Upper lobe of left lung (tissue), 6 donors: ENCODE data around the gene IFNGR2. TPM values are rescaled to one million over a fixed set of nuclear protein-coding genes. Genes with fewer than 3 reads are reported as not detected.

Experiments used
- ATAC-seq, 2 donors: fragments of 200-7000 bp; cut with Tn5 transposase; one replicate each; pipeline ENCODE4 v1.9.1; 2022; ENCODE audit warnings: mild to moderate bottlenecking in 2 of 2, moderate library complexity in 2 of 2; ENCODE audit not compliant: low FRiP score in 2 of 2
- DNase-seq, 2 donors: peaks; one replicate each; pipeline ENCODE4 v3.0.0-alpha.2; 2019 to 2020
- H3K27ac ChIP-seq, 4 donors: fragments of 200-600 bp; sonication (generic); one replicate each; pipeline ENCODE4 v1.5.1; 2016 to 2019
- H3K27me3 ChIP-seq, 4 donors: fragments of 200-600 bp; sonication (generic); one replicate each; pipeline ENCODE4 v1.5.1; 2017 to 2019
- H3K36me3 ChIP-seq, 4 donors: fragments of 200-600 bp; sonication (generic); one replicate each; pipeline ENCODE4 v1.5.1; 2016 to 2019
- H3K4me1 ChIP-seq, 4 donors: fragments of 200-600 bp; sonication (generic); one replicate each; pipeline ENCODE4 v1.5.1; 2018 to 2019
- H3K4me3 ChIP-seq, 4 donors: fragments of 200-600 bp; sonication (generic); one replicate each; pipeline ENCODE4 v1.5.1; 2017 to 2019; ENCODE audit warnings: mild to moderate bottlenecking in 2 of 4, moderate library complexity in 1 of 4
- H3K9me3 ChIP-seq, 4 donors: fragments of 200-600 bp; sonication (generic); one replicate each; pipeline ENCODE4 v1.5.1; 2018 to 2019
- EP300 ChIP-seq, 4 donors: sonication (generic); formaldehyde crosslinking; IDR thresholded peaks; one replicate each; pipeline ENCODE4 v1.5.1; 2017; ENCODE audit warnings: antibody characterized with exemption in 4 of 4, control low read depth in 2 of 4
- POLR2A ChIP-seq, 4 donors: fragments of 450-650 bp; IDR thresholded peaks; one replicate each; pipeline ENCODE4 v1.5.1; 2016 to 2017; ENCODE audit warnings: antibody characterized with exemption in 4 of 4, mild to moderate bottlenecking in 2 of 4
- POLR2AphosphoS5 ChIP-seq, 2 donors: sonication (generic); formaldehyde crosslinking; IDR thresholded peaks; one replicate each; pipeline ENCODE4 v1.5.1; 2017; ENCODE audit warnings: antibody characterized with exemption in 2 of 2
- WGBS, 2 donors: methylation state at CpG; one replicate each; pipeline ENCODE4 v1.1.5; 2017 to 2018; 5-methylcytosine and 5-hydroxymethylcytosine counted together
- total RNA-seq, 6 donors: library from RNA; depleted of rRNA in 4 of 6; stranded (reverse); fragments of >200 nt in 4 of 6; gene quantifications; one replicate each; pipeline versions ENCODE4 v1.1.0 to v1.2.1, GENCODE V29; 2016 to 2021
- TF ChIP-seq, protein P1 (sequence below), 6 experiments: fragments of 450-650 bp in 4 of 6; fragments of 200-600 bp in 2 of 6; sonication (generic) in 2 of 6; IDR thresholded peaks; one replicate each; pipeline ENCODE4 v1.5.1; 2016 to 2019; ENCODE audit warnings: antibody characterized with exemption in 6 of 6
- donor health status: DM: no; HTN: no; CAD: no; lungs with moderate emphysema.
- donor health status: DM: no; HTN: yes; CAD: no; lungs with severe emphysema.

The IFNGR2 gene
- total RNA-seq, 6 donors from 2014 or later: 35.6 to 89.8 (median 62.0) TPM

DNA sequence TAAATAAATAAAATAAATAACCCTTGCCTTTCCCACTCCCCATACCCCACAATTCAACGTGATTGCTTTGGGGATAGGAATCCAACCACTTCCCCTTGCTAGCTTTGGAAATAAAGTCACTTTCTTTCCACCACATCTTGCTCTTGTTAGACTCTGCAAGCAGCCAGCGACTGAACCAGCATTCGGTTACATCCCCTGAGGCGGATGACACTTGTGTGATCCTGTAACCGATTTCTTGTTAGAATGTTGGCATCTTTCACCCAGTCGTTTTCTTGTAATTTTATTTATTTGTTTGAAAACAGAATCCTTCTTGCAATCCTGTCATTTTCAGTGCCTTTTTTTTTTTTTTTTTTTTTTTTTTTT lies 1.6 kb upstream of the IFNGR2 start:
- H3K36me3 ChIP-seq: no peaks in the 10 kb centered on the region
- peaks cover 24 to 49% (median 28%) of the 10 kb centered on the region in 4 donors for H3K4me1 ChIP-seq
- TF ChIP-seq, protein P1, sequence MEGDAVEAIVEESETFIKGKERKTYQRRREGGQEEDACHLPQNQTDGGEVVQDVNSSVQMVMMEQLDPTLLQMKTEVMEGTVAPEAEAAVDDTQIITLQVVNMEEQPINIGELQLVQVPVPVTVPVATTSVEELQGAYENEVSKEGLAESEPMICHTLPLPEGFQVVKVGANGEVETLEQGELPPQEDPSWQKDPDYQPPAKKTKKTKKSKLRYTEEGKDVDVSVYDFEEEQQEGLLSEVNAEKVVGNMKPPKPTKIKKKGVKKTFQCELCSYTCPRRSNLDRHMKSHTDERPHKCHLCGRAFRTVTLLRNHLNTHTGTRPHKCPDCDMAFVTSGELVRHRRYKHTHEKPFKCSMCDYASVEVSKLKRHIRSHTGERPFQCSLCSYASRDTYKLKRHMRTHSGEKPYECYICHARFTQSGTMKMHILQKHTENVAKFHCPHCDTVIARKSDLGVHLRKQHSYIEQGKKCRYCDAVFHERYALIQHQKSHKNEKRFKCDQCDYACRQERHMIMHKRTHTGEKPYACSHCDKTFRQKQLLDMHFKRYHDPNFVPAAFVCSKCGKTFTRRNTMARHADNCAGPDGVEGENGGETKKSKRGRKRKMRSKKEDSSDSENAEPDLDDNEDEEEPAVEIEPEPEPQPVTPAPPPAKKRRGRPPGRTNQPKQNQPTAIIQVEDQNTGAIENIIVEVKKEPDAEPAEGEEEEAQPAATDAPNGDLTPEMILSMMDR (IDR thresholded peaks at IDR 0.05): no peak
- TF ChIP-seq EP300 (IDR thresholded peaks at IDR 0.05) (no peak), POLR2A (IDR thresholded peaks at IDR 0.05) (no peak), POLR2AphosphoS5 (IDR thresholded peaks at IDR 0.05) (no peak)
- ATAC-seq (no peak), DNase-seq (no peak)
- no peaks in the 10 kb centered on the region for H3K9me3 ChIP-seq
- no peak overlapping the region for H3K4me3 ChIP-seq
- H3K27me3 ChIP-seq: no peaks in the 10 kb centered on the region
- H3K27ac ChIP-seq: peak overlapping the region; percentile 99 to 100 (median 99)
- whole genome bisulfite sequencing, 2 donors: 67 to 71% methylated on average over 6 of the region's 6 CpGs

DNA sequence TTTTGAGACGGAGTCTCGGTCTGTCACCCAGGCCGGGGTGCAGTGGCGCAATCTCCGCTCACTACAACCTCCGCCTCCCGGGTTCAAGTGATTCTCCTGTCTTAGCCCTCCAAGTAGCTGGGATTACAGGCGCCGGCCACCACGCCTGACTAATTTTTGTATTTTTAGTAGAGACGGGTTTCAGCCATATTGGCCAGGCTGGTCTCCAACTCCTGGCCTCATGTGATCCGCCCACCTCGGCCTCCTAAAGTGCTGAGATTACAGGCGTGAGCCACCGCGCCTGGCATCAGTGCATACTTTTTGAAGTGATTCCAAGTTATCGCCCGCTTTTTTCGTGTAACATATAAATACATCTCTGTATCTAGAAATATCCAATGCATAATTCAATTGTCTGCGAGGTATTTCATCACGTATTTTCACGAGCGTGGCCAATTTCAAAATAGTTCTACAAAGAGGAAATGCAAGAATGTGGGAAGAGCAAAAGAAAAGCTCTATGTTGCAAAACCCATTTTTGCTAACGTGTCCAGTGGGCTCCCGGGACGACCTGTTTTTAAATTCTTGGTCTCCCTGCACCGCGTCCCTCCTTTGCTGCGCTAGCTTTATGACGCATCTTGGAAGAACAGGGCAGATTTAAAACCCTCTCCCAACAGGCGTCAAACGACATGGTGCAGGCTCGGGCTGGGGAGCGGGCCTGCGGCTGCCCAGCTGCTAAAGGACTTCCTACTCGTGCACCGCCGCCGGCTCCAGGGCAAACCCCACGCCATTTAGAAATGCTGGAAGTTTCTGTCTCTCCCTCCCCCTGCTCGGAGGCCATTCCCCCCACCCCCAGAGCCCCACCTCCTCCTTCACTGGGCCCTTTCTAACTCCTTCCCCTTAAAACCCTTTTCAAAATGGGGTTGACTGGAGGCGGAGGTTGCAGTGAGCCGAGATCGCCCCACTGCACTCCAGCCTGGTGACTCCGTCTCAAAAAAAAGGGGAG lies 923 bp upstream of the IFNGR2 start:
- peak; percentile 70 to 76 for ATAC-seq
- H3K9me3 ChIP-seq: no peaks in the 10 kb centered on the region
- peak; percentile 83 to 89 for DNase-seq
- H3K4me1 ChIP-seq: peaks cover 20 to 48% (median 25%) of the 10 kb centered on the region in 4 donors
- H3K27me3 ChIP-seq: no peaks in the 10 kb centered on the region
- peak overlapping the region; percentile 19 to 95 (median 82) for H3K4me3 ChIP-seq
- H3K27ac ChIP-seq: peak overlapping the region; percentile 99 to 100 (median 99)
- 46 to 47% methylated on average over 42 to 45 of the region's 45 CpGs for WGBS, 2 donors
- TF ChIP-seq POLR2AphosphoS5 (IDR thresholded peaks at IDR 0.05): peak; percentile 66 to 73
- TF ChIP-seq EP300 (IDR thresholded peaks at IDR 0.05): peak in 3 of 4 donors; percentile 18 to 32 (median 24)
- TF ChIP-seq POLR2A (IDR thresholded peaks at IDR 0.05): peak in 2 of 4 donors; percentile 21 to 80
- TF ChIP-seq, protein P1 (IDR thresholded peaks at IDR 0.05): no peak
- no peaks in the 10 kb centered on the region for H3K36me3 ChIP-seq

DNA sequence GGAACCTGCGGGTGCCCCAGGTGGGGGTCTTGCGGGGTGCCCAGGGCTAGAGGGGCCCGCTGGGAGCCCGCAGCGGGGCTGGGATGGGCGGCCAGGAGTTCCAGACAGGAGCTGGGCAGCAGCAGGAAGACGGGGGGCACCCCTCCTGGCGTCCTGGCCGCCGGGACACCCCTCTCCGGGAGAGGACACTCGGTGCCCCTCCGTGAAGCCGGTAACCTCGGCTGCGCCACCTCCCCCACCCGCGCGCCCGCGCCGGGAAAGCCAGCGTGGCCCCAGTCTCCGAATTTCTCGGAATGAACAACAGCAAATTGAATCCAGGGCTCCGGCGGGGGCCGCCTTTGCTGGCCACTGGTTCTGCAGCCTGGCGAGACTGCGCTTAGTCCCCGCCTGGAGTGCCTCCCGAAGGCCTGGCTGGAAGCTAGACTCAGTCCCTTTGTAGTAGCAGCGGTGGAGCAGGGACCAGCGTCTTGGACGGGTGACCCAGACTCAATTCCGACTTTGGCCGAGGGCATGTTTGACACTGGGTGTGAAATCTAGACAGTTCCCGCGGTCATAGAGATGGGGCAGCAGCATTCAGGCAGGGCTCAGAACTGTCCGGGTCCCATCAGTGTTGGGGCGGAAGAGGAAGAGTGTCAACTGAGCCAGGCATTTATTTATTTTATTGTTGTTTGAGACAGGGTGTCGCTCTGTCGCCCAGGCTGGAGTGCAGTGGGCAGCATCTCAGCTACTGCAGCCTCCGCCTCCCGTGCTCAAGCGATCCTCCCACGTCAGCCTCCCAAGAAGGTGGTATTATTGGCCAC lies 773 bp downstream of the IFNGR2 start:
- ATAC-seq (peak; percentile 62), DNase-seq (peak; percentile 51 to 94)
- H3K27ac ChIP-seq: peak overlapping the region; percentile 99 to 100 (median 99)
- peaks cover 24 to 53% (median 30%) of the 10 kb centered on the region in 4 donors for H3K4me1 ChIP-seq
- H3K27me3 ChIP-seq: no peaks in the 10 kb centered on the region
- no peaks in the 10 kb centered on the region for H3K9me3 ChIP-seq
- 2 to 5% methylated on average over 12 to 28 of the region's 47 CpGs for WGBS, 2 donors
- no peaks in the 10 kb centered on the region for H3K36me3 ChIP-seq
- peak overlapping the region; percentile 75 to 95 (median 90) for H3K4me3 ChIP-seq
- TF ChIP-seq, protein P1 (IDR thresholded peaks at IDR 0.05): peak in 2 of 6 experiments; percentile 16 to 20
- no peak for TF ChIP-seq EP300 (IDR thresholded peaks at IDR 0.05)
- TF ChIP-seq POLR2A (IDR thresholded peaks at IDR 0.05): peak in 2 of 4 donors; percentile 57 to 68
- peak; percentile 9 to 19 for TF ChIP-seq POLR2AphosphoS5 (IDR thresholded peaks at IDR 0.05)

DNA sequence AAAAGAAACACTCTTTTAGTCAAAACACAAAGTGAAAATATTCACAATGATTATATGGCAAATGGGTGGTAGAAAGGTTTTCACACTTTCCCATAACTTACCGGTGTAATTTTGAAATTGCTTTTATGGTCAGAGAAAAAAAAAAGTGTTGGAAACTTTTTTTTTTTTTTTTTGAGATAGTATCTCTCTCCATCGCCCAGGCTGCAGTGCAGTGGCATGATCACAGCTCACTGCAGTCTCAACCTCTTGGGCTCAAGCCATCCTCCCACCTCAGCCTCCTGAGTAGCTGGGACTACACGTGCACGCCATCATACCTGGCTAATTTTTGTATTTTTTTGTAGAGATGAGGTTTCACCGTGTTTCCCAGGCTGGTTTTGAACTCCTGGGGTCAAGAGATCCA lies 3.3 kb downstream of the IFNGR2 start:
- no peaks in the 10 kb centered on the region for H3K27me3 ChIP-seq
- 72 to 75% methylated on average over 5 of the region's 5 CpGs for WGBS, 2 donors
- no peak for DNase-seq
- TF ChIP-seq POLR2A (IDR thresholded peaks at IDR 0.05) (no peak), EP300 (IDR thresholded peaks at IDR 0.05) (no peak), POLR2AphosphoS5 (IDR thresholded peaks at IDR 0.05) (no peak)
- TF ChIP-seq, protein P1 (IDR thresholded peaks at IDR 0.05): no peak
- H3K9me3 ChIP-seq: no peaks in the 10 kb centered on the region
- ATAC-seq: no peak
- peaks cover 24 to 54% (median 30%) of the 10 kb centered on the region in 4 donors for H3K4me1 ChIP-seq
- peaks cover 0 to 8% (median 5%) of the 10 kb centered on the region in 4 donors for H3K36me3 ChIP-seq
- peak overlapping the region in 1 of 4 donors; percentile 95 for H3K4me3 ChIP-seq
- peak overlapping the region in 2 of 4 donors; percentile 35 to 99 for H3K27ac ChIP-seq
